Activated T-cell treated with anti-CD3 and anti-CD28 coated beads for 24 hours (primary cell): ENCODE data around the gene MYO7B.

ENCODE experiments used
- DNase-seq: peaks from one replicate; pipeline ENCODE4 v3.0.0-alpha.2; 2020; ENCODE audit warnings: low read depth

Gene MYO7B

GRCh38 chr2:127589841-127590240, 54.4 kb downstream of the MYO7B start:
- DNase-seq: no peak

GRCh38 chr2:127590386-127591190, 55.1 kb downstream of the MYO7B start:
- DNase-seq: no peak

GRCh38 chr2:127591221-127591923, 55.9 kb downstream of the MYO7B start:
- DNase-seq: peak; percentile 61

GRCh38 chr2:127592761-127593227, 57.3 kb downstream of the MYO7B start:
- no peak for DNase-seq

GRCh38 chr2:127593228-127594115, 58.0 kb downstream of the MYO7B start:
- no peak for DNase-seq

GRCh38 chr2:127594116-127594591, 58.7 kb downstream of the MYO7B start:
- no peak for DNase-seq

- DNase-seq: no peak
Measured at GRCh38 chr2:127596311-127597045, 61.0 kb downstream of the MYO7B start.

GRCh38 chr2:127597046-127597983, 61.8 kb downstream of the MYO7B start:
- no peak for DNase-seq

- DNase-seq: no peak
Measured at GRCh38 chr2:127597984-127598380, 62.5 kb downstream of the MYO7B start.

GRCh38 chr2:127598711-127599110, 63.2 kb downstream of the MYO7B start:
- no peak for DNase-seq

- no peak for DNase-seq
Measured at GRCh38 chr2:127599211-127599610, 63.7 kb downstream of the MYO7B start.

GRCh38 chr2:127604986-127605385, 69.5 kb downstream of the MYO7B start:
- no peak for DNase-seq

GRCh38 chr2:127605691-127606263, 70.3 kb downstream of the MYO7B start:
- no peak for DNase-seq

- DNase-seq: no peak
Measured at GRCh38 chr2:127606625-127607398, 71.3 kb downstream of the MYO7B start.

GRCh38 chr2:127607399-127607908, 72.0 kb downstream of the MYO7B start:
- DNase-seq: no peak

- no peak for DNase-seq
Measured at GRCh38 chr2:127608061-127609030, 72.9 kb downstream of the MYO7B start.

GRCh38 chr2:127609031-127609751, 73.7 kb downstream of the MYO7B start:
- DNase-seq: no peak
